BLaER1 treated with 17β-estradiol and CSF1 and Interleukin-3, amounts not matched to agents 10 nM and 100 nM (cell line): ENCODE measurements around the gene ANO8.

Source experiments
- H3K27ac ChIP-seq, 11 experiments: shearing (Covaris generic); formaldehyde crosslinking; 2 replicates each; pipeline ENCODE4 v1.8.1; 2022
- H3K27me3 ChIP-seq, 11 experiments: shearing (Covaris generic); formaldehyde crosslinking; 2 replicates each; pipeline ENCODE4 v1.8.1; 2022
- H3K36me3 ChIP-seq, 11 experiments: shearing (Covaris generic); formaldehyde crosslinking; 2 replicates each; pipeline ENCODE4 v1.8.1; 2022
- H3K4me1 ChIP-seq, 10 experiments: shearing (Covaris generic); formaldehyde crosslinking; 2 replicates each; pipeline ENCODE4 v1.8.1; 2022
- H3K4me2 ChIP-seq, 11 experiments: shearing (Covaris generic); formaldehyde crosslinking; 2 replicates each; pipeline ENCODE4 v1.8.1; 2022
- H3K4me3 ChIP-seq, 10 experiments: shearing (Covaris generic); formaldehyde crosslinking; 2 replicates each; pipeline ENCODE4 v1.8.1; 2022
- H3K9ac ChIP-seq, 11 experiments: shearing (Covaris generic); formaldehyde crosslinking; 2 replicates each; pipeline ENCODE4 v1.8.1; 2022
- H3K9me3 ChIP-seq, 11 experiments: shearing (Covaris generic); formaldehyde crosslinking; replicated peaks in 1 of 11; 2 replicates each; pipeline ENCODE4 v1.8.1; 2022
- H4K20me1 ChIP-seq, 11 experiments: shearing (Covaris generic); formaldehyde crosslinking; 2 replicates each; pipeline ENCODE4 v1.8.1; 2022
- Cebpa-rat ChIP-seq, 11 experiments: shearing (Covaris generic); IDR thresholded peaks; 2 replicates each; pipeline ENCODE4 v1.8.1; 2022

Gene ANO8

GRCh38 chr19:17323300-17323963 is 11.2 kb downstream of the ANO8 start:
- no peak for TF ChIP-seq Cebpa-rat (IDR thresholded peaks at IDR 0.05)
- H3K9me3 ChIP-seq: no peaks in the 10 kb centered on the region
- peaks cover 37 to 74% (median 57%) of the 10 kb centered on the region in 10 experiments for H3K4me1 ChIP-seq
- peaks cover 28 to 75% (median 47%) of the 10 kb centered on the region in 11 experiments for H3K36me3 ChIP-seq
- peak overlapping the region in 9 of 10 experiments; percentile 37 to 68 (median 52); a peak in 15 of 20 replicates for H3K4me3 ChIP-seq
- peak overlapping the region; percentile 89 to 98 (median 94) for H3K4me2 ChIP-seq
- peak overlapping the region in 5 of 11 experiments; percentile 42 to 61 (median 53); a peak in 7 of 22 replicates for H3K27ac ChIP-seq
- peak overlapping the region; percentile 51 to 83 (median 68); a peak in 21 of 22 replicates for H3K9ac ChIP-seq
- peaks cover 0 to 81% (median 41%) of the 10 kb centered on the region in 11 experiments; a peak in 18 of 22 replicates for H4K20me1 ChIP-seq
- peaks cover 0 to 7% (median 0%) of the 10 kb centered on the region in 11 experiments; a peak in 1 of 22 replicates for H3K27me3 ChIP-seq

- Histone ChIP-seq H3K4me2 (peak overlapping the region; percentile 57 to 95 (median 90)), H3K27ac (peak overlapping the region in 2 of 11 experiments; percentile 47 to 54; a peak in 2 of 22 replicates), H3K4me3 (no peak overlapping the region), H4K20me1 (peaks cover 0 to 81% (median 41%) of the 10 kb centered on the region in 11 experiments; a peak in 18 of 22 replicates), H3K36me3 (peaks cover 31 to 81% (median 50%) of the 10 kb centered on the region in 11 experiments), H3K27me3 (peaks cover 0 to 7% (median 0%) of the 10 kb centered on the region in 11 experiments; a peak in 1 of 22 replicates), H3K4me1 (peaks cover 36 to 75% (median 58%) of the 10 kb centered on the region in 10 experiments), H3K9ac (peak overlapping the region in 5 of 11 experiments; percentile 24 to 68 (median 54); a peak in 5 of 22 replicates), H3K9me3 (no peaks in the 10 kb centered on the region)
- TF ChIP-seq Cebpa-rat (IDR thresholded peaks at IDR 0.05): no peak
These were observed 11.8 kb downstream of the ANO8 start for GRCh38 chr19:17322854-17323253.

- Histone ChIP-seq H3K27me3 (peaks cover 0 to 7% (median 0%) of the 10 kb centered on the region in 11 experiments; a peak in 1 of 22 replicates), H3K27ac (peak overlapping the region in 5 of 11 experiments; percentile 10 to 54 (median 45); a peak in 7 of 22 replicates), H3K4me3 (peak overlapping the region in 2 of 10 experiments; percentile 8 to 19; a peak in 1 of 20 replicates), H3K4me2 (peak overlapping the region; percentile 57 to 95 (median 90); a peak in 21 of 22 replicates), H3K9me3 (no peaks in the 10 kb centered on the region), H4K20me1 (peaks cover 0 to 72% (median 35%) of the 10 kb centered on the region in 11 experiments; a peak in 18 of 22 replicates), H3K36me3 (peaks cover 33 to 81% (median 55%) of the 10 kb centered on the region in 11 experiments), H3K9ac (peak overlapping the region in 9 of 11 experiments; percentile 9 to 68 (median 46); a peak in 13 of 22 replicates), H3K4me1 (peaks cover 46 to 68% (median 61%) of the 10 kb centered on the region in 10 experiments)
- TF ChIP-seq Cebpa-rat (IDR thresholded peaks at IDR 0.05): no peak
These were observed 12.8 kb downstream of the ANO8 start for GRCh38 chr19:17321655-17322489.

- no peak for TF ChIP-seq Cebpa-rat (IDR thresholded peaks at IDR 0.05)
- H4K20me1 ChIP-seq: peaks cover 0 to 66% (median 38%) of the 10 kb centered on the region in 11 experiments; a peak in 18 of 22 replicates
- H3K9me3 ChIP-seq: no peaks in the 10 kb centered on the region
- H3K4me3 ChIP-seq: no peak overlapping the region
- peaks cover 41 to 82% (median 69%) of the 10 kb centered on the region in 11 experiments for H3K36me3 ChIP-seq
- H3K9ac ChIP-seq: peak overlapping the region in 2 of 11 experiments; percentile 19 to 62; a peak in 1 of 22 replicates
- H3K27me3 ChIP-seq: peaks cover 0 to 7% (median 0%) of the 10 kb centered on the region in 11 experiments; a peak in 1 of 22 replicates
- peak overlapping the region in 8 of 11 experiments; percentile 12 to 94 (median 90); a peak in 12 of 22 replicates for H3K4me2 ChIP-seq
- no peak overlapping the region for H3K27ac ChIP-seq
- peaks cover 54 to 80% (median 62%) of the 10 kb centered on the region in 10 experiments for H3K4me1 ChIP-seq
These were observed 14.2 kb downstream of the ANO8 start for GRCh38 chr19:17320435-17320834.

GRCh38 chr19:17319473-17320238 is 15.0 kb downstream of the ANO8 start:
- Histone ChIP-seq H3K4me1 (peaks cover 54 to 77% (median 59%) of the 10 kb centered on the region in 10 experiments), H3K36me3 (peaks cover 45 to 78% (median 69%) of the 10 kb centered on the region in 11 experiments), H3K4me3 (no peak overlapping the region), H3K9ac (0 out of 22 replicates have a peak overlapping the region, but pooled peaks of 1 of the 11 experiments have one; percentile 4), H3K27ac (0 out of 22 replicates have a peak overlapping the region, but pooled peaks of 1 of the 11 experiments have one; percentile 6), H4K20me1 (peaks cover 0 to 61% (median 39%) of the 10 kb centered on the region in 11 experiments; a peak in 18 of 22 replicates), H3K9me3 (no peaks in the 10 kb centered on the region), H3K4me2 (0 out of 22 replicates have a peak overlapping the region, but pooled peaks of 1 of the 11 experiments have one; percentile 25), H3K27me3 (peaks cover 0 to 7% (median 0%) of the 10 kb centered on the region in 11 experiments; a peak in 1 of 22 replicates)
- TF ChIP-seq Cebpa-rat (IDR thresholded peaks at IDR 0.05): no peak

- TF ChIP-seq Cebpa-rat (IDR thresholded peaks at IDR 0.05): no peak
- Histone ChIP-seq H3K9ac (0 out of 22 replicates have a peak overlapping the region, but pooled peaks of 4 of the 11 experiments have one; percentile 4 to 19 (median 12)), H4K20me1 (peaks cover 3 to 64% (median 42%) of the 10 kb centered on the region in 11 experiments; a peak in 19 of 22 replicates), H3K4me2 (peak overlapping the region in 5 of 11 experiments; percentile 19 to 28 (median 25); a peak in 6 of 22 replicates), H3K4me3 (no peak overlapping the region), H3K4me1 (peaks cover 48 to 71% (median 54%) of the 10 kb centered on the region in 10 experiments), H3K27me3 (peaks cover 0 to 7% (median 0%) of the 10 kb centered on the region in 11 experiments; a peak in 1 of 22 replicates), H3K27ac (peak overlapping the region in 2 of 11 experiments; percentile 6 to 24; a peak in 1 of 22 replicates), H3K36me3 (peaks cover 52 to 84% (median 74%) of the 10 kb centered on the region in 11 experiments), H3K9me3 (no peaks in the 10 kb centered on the region)
These were observed 15.7 kb downstream of the ANO8 start for GRCh38 chr19:17318966-17319365.

GRCh38 chr19:17314007-17314593 is 20.6 kb downstream of the ANO8 start:
- Histone ChIP-seq H3K4me1 (peaks cover 19 to 62% (median 43%) of the 10 kb centered on the region in 10 experiments), H3K9me3 (no peaks in the 10 kb centered on the region), H3K4me2 (no peak overlapping the region), H3K4me3 (no peak overlapping the region), H3K27ac (no peak overlapping the region), H3K9ac (peak overlapping the region in 2 of 11 experiments; percentile 5 to 11; a peak in 2 of 22 replicates), H4K20me1 (peaks cover 34 to 73% (median 56%) of the 10 kb centered on the region in 11 experiments; a peak in 21 of 22 replicates), H3K27me3 (no peaks in the 10 kb centered on the region), H3K36me3 (peaks cover 44 to 80% (median 70%) of the 10 kb centered on the region in 11 experiments)
- TF ChIP-seq Cebpa-rat (IDR thresholded peaks at IDR 0.05): no peak
